Esophagus squamous epithelium (tissue), 4 donors: ENCODE results near the gene PLCH2.

Source experiments
- CTCF ChIP-seq, 6 experiments: fragments of 450-650 bp in 4 of 6; fragments of 200-600 bp in 2 of 6; sonication (generic) in 2 of 6; IDR thresholded peaks; one replicate each; pipeline ENCODE4 v1.5.1; 2016 to 2019; ENCODE audit warnings: antibody characterized with exemption in 6 of 6, mild to moderate bottlenecking in 4 of 6, moderate library complexity in 4 of 6
- POLR2A ChIP-seq, 4 donors: fragments of 450-650 bp; IDR thresholded peaks; one replicate each; pipeline ENCODE4 v1.6.1; 2017; ENCODE audit warnings: antibody characterized with exemption in 4 of 4, mild to moderate bottlenecking in 4 of 4, moderate library complexity in 3 of 4

GRCh38 chr1:2528966-2529783 is 53.1 kb downstream of the PLCH2 start:
- TF ChIP-seq CTCF (IDR thresholded peaks at IDR 0.05) (no peak), POLR2A (IDR thresholded peaks at IDR 0.05) (no peak)
